Testis (tissue), 3 donors: ENCODE data around the gene CRADD. TPM values are rescaled to one million over a fixed set of nuclear protein-coding genes. Genes with fewer than 3 reads are reported as not detected.

Experiments used
- DNase-seq: peaks from one replicate; pipeline ENCODE4 v3.0.0-alpha.2; 2019
- H3K27ac ChIP-seq, 2 donors: fragments of 200-600 bp; sonication (generic); one replicate each; pipeline ENCODE4 v1.5.1; 2019
- H3K27me3 ChIP-seq: fragments of 200-600 bp; sonication (generic); one replicate; pipeline ENCODE4 v1.5.1; 2019
- H3K36me3 ChIP-seq: fragments of 200-600 bp; sonication (generic); one replicate; pipeline ENCODE4 v1.5.1; 2017; ENCODE audit warnings: low read depth; ENCODE audit errors: missing control alignments
- H3K4me1 ChIP-seq: fragments of 200-600 bp; sonication (generic); one replicate; pipeline ENCODE4 v1.5.1; 2019
- H3K4me3 ChIP-seq, 2 donors: fragments of 200-600 bp; sonication (generic); one replicate each; pipeline ENCODE4 v1.5.1; 2017 to 2019
- H3K9me3 ChIP-seq: fragments of 200-600 bp; sonication (generic); one replicate; pipeline ENCODE4 v1.5.1; 2017
- CTCF ChIP-seq, 3 experiments: fragments of 450-650 bp in 2 of 3; fragments of 200-600 bp in 1 of 3; sonication (generic) in 1 of 3; IDR thresholded peaks; one replicate each; pipeline ENCODE4 v1.5.1; 2016 to 2019; ENCODE audit warnings: antibody characterized with exemption in 3 of 3, mild to moderate bottlenecking in 2 of 3, moderate library complexity in 1 of 3
- POLR2A ChIP-seq: fragments of 450-650 bp; IDR thresholded peaks from one replicate; pipeline ENCODE4 v1.6.1; 2017; ENCODE audit warnings: antibody characterized with exemption, mild to moderate bottlenecking, moderate library complexity
- WGBS, 2 donors: methylation state at CpG; one replicate each; pipeline ENCODE4 v1.1.5; 2018; 5-methylcytosine and 5-hydroxymethylcytosine counted together
- intact Hi-C: fragments of 100-400 bp; cut with DNase I; formaldehyde crosslinking; loops from one replicate; pipeline ENCODE4 v1.15.1; 2023; ENCODE audit warnings: low total_unique reads
- polyA plus RNA-seq: library from polyadenylated mRNA; stranded (reverse); fragments of 350-450 nt; fragmentation: Illumina TruSeq; extraction: RNeasy Lipid Tissue Mini Kit (QIAGEN cat#74804); gene quantifications from one replicate; pipeline ENCODE4 v1.2.3, GENCODE V29; 2014; ENCODE audit warnings: low read depth, low replicate concordance; ENCODE audit not compliant: insufficient read depth
- total RNA-seq, 2 donors: library from RNA; depleted of rRNA; stranded (reverse); fragments of >200 nt; gene quantifications; one replicate each; pipeline ENCODE4 v1.2.3, GENCODE V29; 2016

Gene CRADD
- total and polyA plus RNA-seq, 3 donors from 2014 or later = 43.2 to 53.0 (median 46.0) TPM

GRCh38 chr12:93645702-93646101 lies 31.5 kb upstream of the CRADD start:
- no peaks in the 10 kb centered on the region for H3K4me1 ChIP-seq
- no peaks in the 10 kb centered on the region for H3K9me3 ChIP-seq
- 88 to 100% methylated on average over 1 of the region's 1 CpG for WGBS, 2 donors
- no peak for TF ChIP-seq POLR2A
- intact Hi-C loops = no loop called here
- H3K36me3 ChIP-seq = no peaks in the 10 kb centered on the region
- H3K27ac ChIP-seq = no peak overlapping the region
- no peak for DNase-seq
- no peaks in the 10 kb centered on the region for H3K27me3 ChIP-seq
- no peak overlapping the region for H3K4me3 ChIP-seq

DNA sequence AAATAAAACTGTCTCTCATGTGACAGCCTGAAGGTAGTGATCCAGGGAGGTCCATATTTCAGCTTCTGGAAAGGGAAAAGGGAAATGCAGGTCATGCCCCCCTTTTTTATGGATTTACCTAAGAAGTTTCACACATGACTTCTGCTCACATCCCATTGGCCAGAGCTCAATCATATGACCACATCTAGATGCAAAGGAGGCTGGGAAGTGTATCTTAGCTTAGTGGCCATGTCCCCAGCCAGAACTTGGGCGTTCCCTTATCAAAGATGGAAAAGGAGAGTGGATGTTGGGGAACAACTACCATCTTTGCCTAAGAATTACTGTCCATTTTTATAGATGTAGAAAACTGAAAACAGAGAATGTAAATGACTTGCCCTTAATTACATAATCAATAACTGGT lies 26.5 kb upstream of the CRADD start:
- Histone ChIP-seq H3K36me3 (no peaks in the 10 kb centered on the region), H3K4me3 (no peak overlapping the region), H3K27me3 (no peaks in the 10 kb centered on the region), H3K27ac (no peak overlapping the region), H3K4me1 (no peaks in the 10 kb centered on the region), H3K9me3 (no peaks in the 10 kb centered on the region)
- 94 to 95% methylated on average over 1 of the region's 1 CpG for WGBS, 2 donors
- TF ChIP-seq CTCF (IDR thresholded peaks at IDR 0.05) (no peak), POLR2A (no peak)
- DNase-seq = no peak
- intact Hi-C loops = no loop called here

DNA sequence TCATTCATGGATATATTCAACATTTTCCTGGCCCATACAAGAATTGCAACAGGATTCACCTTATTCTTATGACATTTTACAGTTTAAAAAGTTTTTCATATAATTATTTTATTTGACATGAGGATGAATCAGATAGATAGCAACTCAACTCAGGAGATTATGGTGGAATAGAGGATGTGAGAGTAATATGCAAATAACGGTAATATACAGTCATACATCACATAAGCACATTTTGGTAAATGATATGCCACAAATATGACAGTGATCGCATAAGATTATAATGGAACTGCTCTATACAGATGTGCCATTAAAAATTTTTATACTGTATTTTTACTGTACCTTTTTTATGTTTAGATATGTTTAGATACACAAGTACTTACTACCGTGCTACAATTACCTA lies 24.1 kb upstream of the CRADD start:
- WGBS, 2 donors = 93 to 99% methylated on average over 3 of the region's 3 CpGs
- no peak for DNase-seq
- TF ChIP-seq CTCF (IDR thresholded peaks at IDR 0.05) = no peak
- TF ChIP-seq POLR2A = no peak
- intact Hi-C loops = no loop called here
- no peaks in the 10 kb centered on the region for H3K27me3 ChIP-seq
- no peaks in the 10 kb centered on the region for H3K9me3 ChIP-seq
- H3K36me3 ChIP-seq = no peaks in the 10 kb centered on the region
- H3K4me3 ChIP-seq = no peak overlapping the region
- no peak overlapping the region for H3K27ac ChIP-seq
- no peaks in the 10 kb centered on the region for H3K4me1 ChIP-seq

DNA sequence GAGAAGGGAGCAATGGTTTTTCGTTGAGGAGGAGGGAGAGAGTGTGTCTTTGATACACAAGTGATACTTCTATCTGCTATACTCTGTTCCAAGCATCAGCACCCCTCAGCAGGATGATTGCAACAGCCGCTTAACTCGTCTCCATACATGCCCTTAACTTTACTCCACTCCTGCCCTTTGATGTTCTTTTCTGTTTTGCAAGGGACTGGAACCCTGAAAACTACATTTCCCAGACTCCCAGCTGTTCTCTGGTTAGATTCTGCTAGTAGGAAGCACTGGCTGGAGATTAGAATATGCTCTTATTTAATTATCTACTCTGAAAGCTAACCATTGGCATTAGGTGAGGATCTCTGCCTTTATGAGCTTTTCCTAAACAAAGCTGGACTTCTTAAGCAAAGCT lies 23.5 kb upstream of the CRADD start:
- H3K36me3 ChIP-seq = no peaks in the 10 kb centered on the region
- H3K27me3 ChIP-seq = no peaks in the 10 kb centered on the region
- no peak overlapping the region for H3K27ac ChIP-seq
- no peaks in the 10 kb centered on the region for H3K9me3 ChIP-seq
- no peak overlapping the region for H3K4me3 ChIP-seq
- no peaks in the 10 kb centered on the region for H3K4me1 ChIP-seq
- 76 to 84% methylated on average over 3 of the region's 3 CpGs for WGBS, 2 donors
- TF ChIP-seq CTCF (IDR thresholded peaks at IDR 0.05) = no peak
- no peak for TF ChIP-seq POLR2A
- no peak for DNase-seq
- intact Hi-C loops = no loop called here

DNA sequence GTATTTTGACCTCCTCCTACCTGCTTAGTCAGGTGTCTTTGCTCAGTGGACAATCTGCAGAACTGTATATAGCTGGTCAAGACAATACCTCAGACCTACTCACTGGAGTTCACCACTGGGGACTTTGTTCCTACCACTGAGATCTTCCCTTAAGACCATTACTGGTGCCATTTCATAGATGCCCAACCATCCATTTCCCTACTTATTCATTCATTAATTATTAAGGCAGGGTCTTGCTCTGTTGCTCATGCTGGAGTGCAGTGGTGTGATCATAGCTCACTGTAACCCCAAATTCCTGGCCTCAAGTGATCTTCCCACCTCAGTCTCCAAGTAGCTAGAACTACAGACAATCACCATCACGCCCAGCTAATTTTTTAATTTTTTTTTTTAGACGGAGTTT lies 22.8 kb upstream of the CRADD start:
- Histone ChIP-seq H3K9me3 (no peaks in the 10 kb centered on the region), H3K4me1 (no peaks in the 10 kb centered on the region), H3K36me3 (no peaks in the 10 kb centered on the region), H3K4me3 (no peak overlapping the region), H3K27me3 (no peaks in the 10 kb centered on the region), H3K27ac (no peak overlapping the region)
- TF ChIP-seq CTCF (IDR thresholded peaks at IDR 0.05) (no peak), POLR2A (no peak)
- intact Hi-C loops = no loop called here
- no peak for DNase-seq
- WGBS, 2 donors = 93 to 95% methylated on average over 2 of the region's 2 CpGs
